HEK293 (cell line): ENCODE measurements around the gene REM2.

Experiments
- BCL6B ChIP-seq: fragments of 450-650 bp; formaldehyde crosslinking; IDR thresholded peaks from 2 replicates; pipeline ENCODE4 v1.5.1; 2017; ENCODE audit warnings: missing biosample characterization, missing genetic modification characterization
- GLIS2 ChIP-seq: fragments of 450-650 bp; formaldehyde crosslinking; IDR thresholded peaks from 2 replicates; pipeline ENCODE4 v1.5.1; 2016; ENCODE audit warnings: missing biosample characterization, missing genetic modification characterization
- KLF7 ChIP-seq: fragments of 450-650 bp; formaldehyde crosslinking; IDR thresholded peaks from 2 replicates; pipeline ENCODE4 v1.5.1; 2016; ENCODE audit warnings: missing biosample characterization, missing genetic modification characterization, borderline replicate concordance
- MZF1 ChIP-seq: fragments of 450-650 bp; formaldehyde crosslinking; IDR thresholded peaks from 2 replicates; pipeline ENCODE4 v1.5.1; 2017; ENCODE audit warnings: missing biosample characterization, missing genetic modification characterization, borderline replicate concordance
- PRDM1 ChIP-seq: fragments of 450-650 bp; formaldehyde crosslinking; IDR thresholded peaks from 2 replicates; pipeline ENCODE4; 2016; ENCODE audit warnings: missing biosample characterization, missing genetic modification characterization
- PRDM10 ChIP-seq: fragments of 450-650 bp; formaldehyde crosslinking; IDR thresholded peaks from 2 replicates; pipeline ENCODE4 v1.5.1; 2016; ENCODE audit warnings: missing biosample characterization, missing genetic modification characterization
- SCRT1 ChIP-seq: fragments of 450-650 bp; formaldehyde crosslinking; IDR thresholded peaks from 2 replicates; pipeline ENCODE4 v1.5.1; 2016; ENCODE audit warnings: missing biosample characterization, missing genetic modification characterization, borderline replicate concordance
- SCRT2 ChIP-seq: fragments of 450-650 bp; formaldehyde crosslinking; IDR thresholded peaks from 2 replicates; pipeline ENCODE4 v1.5.1; 2016; ENCODE audit warnings: missing biosample characterization, missing genetic modification characterization
- ZEB2 ChIP-seq: fragments of 450-650 bp; formaldehyde crosslinking; IDR thresholded peaks from 2 replicates; pipeline ENCODE4 v1.5.1; 2016; ENCODE audit warnings: missing biosample characterization, missing genetic modification characterization
- ZFP3 ChIP-seq: fragments of 450-650 bp; formaldehyde crosslinking; IDR thresholded peaks from 2 replicates; pipeline ENCODE4 v1.5.1; 2016; ENCODE audit warnings: low read depth, missing biosample characterization, missing genetic modification characterization
- ZIC2 ChIP-seq: fragments of 450-650 bp; formaldehyde crosslinking; IDR thresholded peaks from 2 replicates; pipeline ENCODE4 v1.5.1; 2016; ENCODE audit warnings: missing biosample characterization, missing genetic modification characterization
- ZNF138 ChIP-seq: fragments of 450-650 bp; formaldehyde crosslinking; IDR thresholded peaks from 2 replicates; pipeline ENCODE4 v1.5.1; 2016; ENCODE audit warnings: missing biosample characterization, missing genetic modification characterization, borderline replicate concordance
- ZNF140 ChIP-seq: fragments of 450-650 bp; formaldehyde crosslinking; IDR thresholded peaks from 2 replicates; pipeline ENCODE4 v1.5.1; 2016; ENCODE audit warnings: missing biosample characterization, missing genetic modification characterization
- ZNF146 ChIP-seq: fragments of 450-650 bp; formaldehyde crosslinking; IDR thresholded peaks from 2 replicates; pipeline ENCODE4 v1.5.1; 2016; ENCODE audit warnings: missing biosample characterization, missing genetic modification characterization
- ZNF23 ChIP-seq: fragments of 450-650 bp; formaldehyde crosslinking; IDR thresholded peaks from 2 replicates; pipeline ENCODE4 v1.5.1; 2016; ENCODE audit warnings: missing biosample characterization, missing genetic modification characterization, borderline replicate concordance
- ZNF24 ChIP-seq: fragments of 450-650 bp; formaldehyde crosslinking; IDR thresholded peaks from 2 replicates; pipeline ENCODE4 v1.5.1; 2016; ENCODE audit warnings: missing biosample characterization, missing genetic modification characterization
- ZNF398 ChIP-seq: fragments of 450-650 bp; formaldehyde crosslinking; IDR thresholded peaks from 2 replicates; pipeline ENCODE4 v1.5.1; 2017; ENCODE audit warnings: missing biosample characterization, missing genetic modification characterization
- ZNF513 ChIP-seq: fragments of 450-650 bp; IDR thresholded peaks from 2 replicates; pipeline ENCODE4 v1.5.1; 2018; ENCODE audit warnings: missing biosample characterization, missing genetic modification characterization
- ZNF692 ChIP-seq: fragments of 450-650 bp; formaldehyde crosslinking; IDR thresholded peaks from 2 replicates; pipeline ENCODE4 v1.5.1; 2016; ENCODE audit warnings: missing biosample characterization, missing genetic modification characterization
- ZNF707 ChIP-seq: fragments of 450-650 bp; formaldehyde crosslinking; IDR thresholded peaks from 2 replicates; pipeline ENCODE4 v1.5.1; 2016; ENCODE audit warnings: missing biosample characterization, missing genetic modification characterization
- ZSCAN23 ChIP-seq: fragments of 450-650 bp; formaldehyde crosslinking; IDR thresholded peaks from 2 replicates; pipeline ENCODE4 v1.5.1; 2016; ENCODE audit warnings: missing biosample characterization, missing genetic modification characterization
- TF ChIP-seq, protein P1 (sequence below): fragments of 450-650 bp; formaldehyde crosslinking; IDR thresholded peaks from 2 replicates; pipeline ENCODE4 v1.5.0; 2017; ENCODE audit warnings: missing biosample characterization, missing genetic modification characterization, borderline replicate concordance
- TF ChIP-seq, protein P2 (sequence below): fragments of 450-650 bp; formaldehyde crosslinking; IDR thresholded peaks from 2 replicates; pipeline ENCODE4 v1.5.1; 2016; ENCODE audit warnings: missing biosample characterization, missing genetic modification characterization
- TF ChIP-seq, protein P3 (sequence below): fragments of 450-650 bp; formaldehyde crosslinking; IDR thresholded peaks from 2 replicates; pipeline ENCODE4 v1.5.1; 2016; ENCODE audit warnings: missing biosample characterization, missing genetic modification characterization

The REM2 gene

GRCh38 chr14:22848351-22849164 is 34.5 kb upstream of the REM2 start (continued):
- no peak for TF ChIP-seq ZNF692
- TF ChIP-seq, protein P1, sequence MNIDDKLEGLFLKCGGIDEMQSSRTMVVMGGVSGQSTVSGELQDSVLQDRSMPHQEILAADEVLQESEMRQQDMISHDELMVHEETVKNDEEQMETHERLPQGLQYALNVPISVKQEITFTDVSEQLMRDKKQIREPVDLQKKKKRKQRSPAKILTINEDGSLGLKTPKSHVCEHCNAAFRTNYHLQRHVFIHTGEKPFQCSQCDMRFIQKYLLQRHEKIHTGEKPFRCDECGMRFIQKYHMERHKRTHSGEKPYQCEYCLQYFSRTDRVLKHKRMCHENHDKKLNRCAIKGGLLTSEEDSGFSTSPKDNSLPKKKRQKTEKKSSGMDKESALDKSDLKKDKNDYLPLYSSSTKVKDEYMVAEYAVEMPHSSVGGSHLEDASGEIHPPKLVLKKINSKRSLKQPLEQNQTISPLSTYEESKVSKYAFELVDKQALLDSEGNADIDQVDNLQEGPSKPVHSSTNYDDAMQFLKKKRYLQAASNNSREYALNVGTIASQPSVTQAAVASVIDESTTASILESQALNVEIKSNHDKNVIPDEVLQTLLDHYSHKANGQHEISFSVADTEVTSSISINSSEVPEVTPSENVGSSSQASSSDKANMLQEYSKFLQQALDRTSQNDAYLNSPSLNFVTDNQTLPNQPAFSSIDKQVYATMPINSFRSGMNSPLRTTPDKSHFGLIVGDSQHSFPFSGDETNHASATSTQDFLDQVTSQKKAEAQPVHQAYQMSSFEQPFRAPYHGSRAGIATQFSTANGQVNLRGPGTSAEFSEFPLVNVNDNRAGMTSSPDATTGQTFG (tag by site-specific recombination): no peak
- TF ChIP-seq SCRT2: no peak
- TF ChIP-seq ZNF513 (tag by site-specific recombination): no peak
- TF ChIP-seq ZFP3: no peak
- no peak for TF ChIP-seq ZEB2 (tag by site-specific recombination)
- peak; percentile 83; the same call in 1 of the 2 replicates for TF ChIP-seq PRDM10 (tag by site-specific recombination)
- TF ChIP-seq MZF1 (tag by site-specific recombination): no peak
- TF ChIP-seq ZIC2 (tag by site-specific recombination): peak; percentile 16; the same call in 1 of the 2 replicates
- no peak for TF ChIP-seq ZNF140 (tag by site-specific recombination)
- no peak for TF ChIP-seq ZNF707 (tag by site-specific recombination)
- TF ChIP-seq GLIS2 (tag by site-specific recombination): no peak
- TF ChIP-seq ZNF146: no peak
- TF ChIP-seq ZNF24: no peak
- TF ChIP-seq, protein P2, sequence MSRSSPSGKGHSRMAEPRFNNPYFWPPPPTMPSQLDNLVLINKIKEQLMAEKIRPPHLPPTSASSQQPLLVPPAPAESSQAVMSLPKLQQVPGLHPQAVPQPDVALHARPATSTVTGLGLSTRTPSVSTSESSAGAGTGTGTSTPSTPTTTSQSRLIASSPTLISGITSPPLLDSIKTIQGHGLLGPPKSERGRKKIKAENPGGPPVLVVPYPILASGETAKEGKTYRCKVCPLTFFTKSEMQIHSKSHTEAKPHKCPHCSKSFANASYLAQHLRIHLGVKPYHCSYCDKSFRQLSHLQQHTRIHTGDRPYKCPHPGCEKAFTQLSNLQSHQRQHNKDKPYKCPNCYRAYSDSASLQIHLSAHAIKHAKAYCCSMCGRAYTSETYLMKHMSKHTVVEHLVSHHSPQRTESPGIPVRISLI (tag by site-specific recombination): no peak
- TF ChIP-seq, protein P3, sequence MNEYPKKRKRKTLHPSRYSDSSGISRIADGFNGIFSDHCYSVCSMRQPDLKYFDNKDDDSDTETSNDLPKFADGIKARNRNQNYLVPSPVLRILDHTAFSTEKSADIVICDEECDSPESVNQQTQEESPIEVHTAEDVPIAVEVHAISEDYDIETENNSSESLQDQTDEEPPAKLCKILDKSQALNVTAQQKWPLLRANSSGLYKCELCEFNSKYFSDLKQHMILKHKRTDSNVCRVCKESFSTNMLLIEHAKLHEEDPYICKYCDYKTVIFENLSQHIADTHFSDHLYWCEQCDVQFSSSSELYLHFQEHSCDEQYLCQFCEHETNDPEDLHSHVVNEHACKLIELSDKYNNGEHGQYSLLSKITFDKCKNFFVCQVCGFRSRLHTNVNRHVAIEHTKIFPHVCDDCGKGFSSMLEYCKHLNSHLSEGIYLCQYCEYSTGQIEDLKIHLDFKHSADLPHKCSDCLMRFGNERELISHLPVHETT: no peak
- no peak for TF ChIP-seq KLF7 (tag by site-specific recombination)
- TF ChIP-seq ZNF398: peak; percentile 67
- no peak for TF ChIP-seq ZNF23 (tag by site-specific recombination)
- no peak for TF ChIP-seq ZSCAN23
- TF ChIP-seq BCL6B: no peak
- no peak for TF ChIP-seq SCRT1 (tag by site-specific recombination)
- TF ChIP-seq PRDM1 (tag by site-specific recombination): no peak
- no peak for TF ChIP-seq ZNF138
